ENCODE data around the gene LMAN2.
A peak's percentile ranks its signal among the peaks of the same experiment; 100 is the strongest.
"Not testable (repeated sequence)": the region's sequence is repeated elsewhere in the genome, so short reads cannot be mapped to it uniquely, and the experiment has no call there.

Gene LMAN2

DNA sequence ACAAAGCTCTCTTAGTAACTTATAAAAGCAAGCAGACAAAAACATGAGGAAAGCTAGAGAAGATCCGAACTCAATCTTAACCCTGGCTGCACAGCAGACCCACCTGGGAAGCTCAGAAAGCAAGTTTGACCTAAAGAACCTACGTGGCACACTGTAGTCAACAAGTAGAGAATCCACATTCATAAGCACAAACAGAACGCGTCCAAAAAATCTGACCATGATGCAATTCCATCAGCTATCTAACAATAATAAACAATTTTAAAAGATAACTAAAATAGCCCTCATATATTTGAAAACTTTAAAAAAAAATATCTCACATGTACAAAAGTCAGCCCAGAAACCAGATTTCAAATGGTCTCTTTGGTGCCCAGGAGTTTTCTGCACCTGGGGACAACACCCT lies 4.6 kb downstream of the LMAN2 start:
- DNase-seq (ENCODE audit: low spot score) = no peak

DNA sequence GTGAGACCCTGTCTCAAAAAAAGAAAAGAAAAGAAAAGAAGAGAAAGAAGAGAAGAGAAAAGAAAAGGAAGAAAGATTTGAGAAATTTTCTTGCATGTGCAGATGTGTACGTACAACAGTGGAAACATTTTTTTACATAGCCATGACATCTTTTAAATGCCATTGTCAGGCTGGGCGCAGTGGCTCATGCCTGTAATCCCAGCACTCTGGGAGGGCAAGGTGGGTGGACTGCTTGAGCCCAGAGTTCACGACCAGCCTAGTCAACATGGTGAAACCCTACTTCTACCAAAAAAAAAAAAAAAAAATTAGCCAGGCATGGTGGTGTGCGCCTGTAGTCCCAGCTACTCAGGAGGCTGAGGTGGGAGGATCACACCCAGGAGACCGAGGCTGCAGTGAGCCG lies 6.6 kb downstream of the LMAN2 start:
- DNase-seq (ENCODE audit: low spot score) = no peak

DNA sequence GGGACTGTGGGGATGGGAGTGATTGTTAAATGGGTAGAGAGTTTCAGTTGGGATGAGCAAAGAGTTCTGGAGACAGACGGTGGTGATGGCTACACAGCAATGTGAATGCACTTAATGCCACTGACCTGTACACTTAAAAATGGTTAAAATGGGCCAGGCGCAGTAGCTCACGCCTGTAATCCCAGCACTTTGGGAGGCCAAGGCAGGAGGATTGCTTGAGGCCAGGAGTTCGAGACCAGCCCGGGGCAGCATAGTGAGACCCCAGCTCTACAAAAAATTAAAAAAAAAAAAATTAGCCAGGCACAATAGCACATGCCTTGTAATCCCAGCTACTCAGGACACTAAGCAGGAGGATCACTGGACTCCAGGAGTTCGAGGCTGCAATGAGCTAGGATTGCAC lies 7.7 kb downstream of the LMAN2 start:
- no peak for DNase-seq (ENCODE audit: low spot score)

DNA sequence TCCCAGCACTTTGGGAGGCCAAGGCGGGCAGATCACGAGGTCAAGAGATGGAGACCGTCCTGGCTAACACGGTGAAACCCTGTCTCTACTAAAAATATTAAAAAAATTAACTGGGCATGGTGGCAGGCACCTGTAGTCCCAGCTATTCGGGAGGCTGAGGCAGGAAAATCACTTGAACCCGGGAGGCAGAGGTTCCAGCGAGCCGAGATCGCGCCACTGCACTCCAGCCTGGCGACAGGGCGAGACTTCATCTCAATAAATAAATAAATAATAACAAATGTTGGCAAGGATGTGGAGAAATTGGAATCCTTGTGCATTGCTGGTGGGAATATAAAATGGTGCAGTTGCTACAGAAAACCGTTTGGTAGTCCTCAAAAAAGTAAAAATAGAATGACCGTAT lies 8.5 kb downstream of the LMAN2 start:
- DNase-seq (ENCODE audit: low spot score) = not testable (repeated sequence)

DNA sequence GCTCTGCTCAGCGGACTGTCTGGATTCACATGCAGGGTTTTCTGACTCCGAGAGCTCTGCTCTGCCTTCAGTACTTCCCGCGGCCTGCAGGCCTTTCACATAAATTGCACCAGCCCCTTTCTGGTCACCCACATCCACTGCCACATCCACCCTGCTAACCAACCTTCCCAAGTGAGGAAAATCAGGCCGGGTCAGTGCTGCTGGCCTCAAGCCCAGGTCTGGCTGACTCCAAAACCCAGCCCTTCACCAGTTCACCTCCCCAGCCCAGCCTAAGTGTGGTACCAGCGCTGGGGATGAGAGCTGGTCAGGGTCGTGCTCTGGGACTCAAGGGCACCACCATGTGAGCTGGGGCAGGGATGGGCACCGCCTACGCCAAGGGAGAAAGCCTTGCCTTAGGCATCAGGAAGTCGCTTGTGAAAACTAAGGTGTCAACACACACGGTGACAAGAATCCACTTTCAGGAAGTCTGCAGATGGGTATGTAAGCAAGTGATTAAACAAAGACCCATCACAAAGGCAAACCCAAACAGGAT lies 12.3 kb downstream of the LMAN2 start:
- DNase-seq (ENCODE audit: low spot score) = no peak

DNA sequence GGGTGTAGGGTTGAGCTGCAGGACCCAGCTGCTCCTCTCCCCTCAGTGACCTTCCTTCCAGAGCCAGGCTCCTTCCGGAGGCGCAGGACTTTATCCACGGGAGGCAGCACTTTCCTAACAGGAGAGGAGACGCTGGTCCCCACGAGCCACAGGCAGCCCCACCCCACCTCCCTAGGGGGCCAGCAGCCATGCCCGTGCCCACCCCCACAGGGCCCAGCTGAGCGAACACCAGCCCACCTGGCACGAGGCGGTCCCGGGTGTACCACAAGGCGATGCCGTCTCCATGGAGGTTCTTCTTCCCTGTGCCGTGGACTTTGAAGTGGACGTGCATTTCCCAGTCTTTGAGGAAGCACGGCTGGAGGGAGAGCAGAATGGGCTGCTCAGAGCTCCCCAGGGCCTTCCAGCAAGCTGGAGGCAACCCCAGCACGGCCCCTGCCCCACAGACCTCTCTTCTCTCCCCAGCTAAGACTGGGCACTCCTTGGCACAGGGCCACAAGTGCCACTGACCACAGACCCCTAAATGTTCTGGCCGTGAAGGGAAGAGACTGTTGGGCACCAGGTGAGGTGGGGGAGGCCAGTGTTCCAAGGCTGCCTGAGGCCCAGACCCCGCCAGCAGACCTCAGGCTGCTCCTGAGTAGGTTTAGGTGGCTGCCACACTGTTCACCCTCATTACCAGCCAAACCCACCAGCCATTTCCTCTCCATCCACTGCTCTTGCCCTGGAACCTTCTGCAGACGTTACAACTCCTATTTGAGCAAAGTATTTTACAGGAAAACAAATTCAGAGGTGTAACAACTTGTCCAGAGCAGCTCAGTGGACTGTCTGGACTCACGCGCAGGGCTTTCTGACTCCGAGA lies 13.0 kb downstream of the LMAN2 start:
- no peak for DNase-seq (ENCODE audit: low spot score)

DNA sequence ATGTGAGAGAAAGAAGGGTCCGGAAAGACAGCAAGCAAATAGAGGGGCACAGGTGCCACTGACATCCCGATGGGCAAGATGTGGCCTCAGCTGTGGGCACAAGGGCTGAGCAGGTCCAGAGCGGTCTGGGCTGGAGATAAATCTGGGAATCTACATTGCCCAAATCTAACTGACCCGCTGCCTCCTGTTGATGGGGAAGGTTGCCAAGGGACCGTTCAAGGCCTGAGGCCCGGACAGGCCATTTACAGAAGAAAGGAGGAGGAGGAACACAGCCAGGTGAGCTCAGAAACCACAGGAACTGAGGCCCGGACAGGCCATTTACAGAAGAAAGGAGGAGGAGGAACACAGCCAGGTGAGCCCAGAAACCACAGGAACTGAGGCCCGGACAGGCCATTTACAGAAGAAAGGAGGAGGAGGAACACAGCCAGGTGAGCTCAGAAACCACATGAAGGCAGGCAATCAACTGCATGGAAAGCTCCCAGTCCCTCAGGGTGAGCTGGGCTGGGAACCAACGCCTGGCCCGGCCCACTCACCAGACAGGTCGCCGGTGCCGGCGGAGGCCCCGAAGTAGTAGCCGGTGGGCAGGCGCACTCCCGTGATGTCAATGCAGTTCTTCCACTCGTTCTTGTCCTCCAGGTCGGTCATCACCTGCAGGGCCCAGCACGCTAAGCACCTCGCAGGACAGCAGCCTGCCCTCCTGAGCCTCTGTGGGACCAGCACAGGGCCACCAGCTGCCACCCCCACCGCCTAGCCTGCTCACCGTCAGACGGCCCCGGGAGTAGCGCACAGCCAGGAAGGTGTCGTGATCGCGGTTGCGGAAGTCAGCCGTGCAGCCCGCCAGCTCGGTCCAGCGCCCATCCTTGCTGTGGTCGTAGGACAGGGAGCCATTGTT lies 14.6 kb downstream of the LMAN2 start:
- DNase-seq (ENCODE audit: low spot score) = no peak

DNA sequence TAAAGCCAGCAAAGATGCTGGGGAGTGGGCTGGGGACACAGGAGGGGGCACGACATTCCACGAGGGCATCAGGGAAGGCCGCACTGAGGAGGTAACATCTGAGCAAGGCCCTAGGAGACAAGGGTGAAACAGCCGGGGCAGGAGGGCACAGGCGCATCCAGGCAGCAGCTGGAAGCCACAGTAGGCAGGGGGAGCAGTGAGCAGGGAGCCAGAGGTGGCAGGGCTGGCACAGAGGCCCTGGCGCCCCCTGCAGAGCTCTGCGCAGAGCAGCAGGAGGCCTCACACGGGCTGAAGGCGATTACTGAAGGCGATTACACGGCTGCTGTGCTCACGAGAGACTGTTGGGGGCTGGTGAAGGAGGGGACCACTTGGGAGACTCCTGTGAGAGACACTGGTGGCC lies 15.4 kb downstream of the LMAN2 start:
- peak; percentile 52 for DNase-seq (ENCODE audit: low spot score)

DNA sequence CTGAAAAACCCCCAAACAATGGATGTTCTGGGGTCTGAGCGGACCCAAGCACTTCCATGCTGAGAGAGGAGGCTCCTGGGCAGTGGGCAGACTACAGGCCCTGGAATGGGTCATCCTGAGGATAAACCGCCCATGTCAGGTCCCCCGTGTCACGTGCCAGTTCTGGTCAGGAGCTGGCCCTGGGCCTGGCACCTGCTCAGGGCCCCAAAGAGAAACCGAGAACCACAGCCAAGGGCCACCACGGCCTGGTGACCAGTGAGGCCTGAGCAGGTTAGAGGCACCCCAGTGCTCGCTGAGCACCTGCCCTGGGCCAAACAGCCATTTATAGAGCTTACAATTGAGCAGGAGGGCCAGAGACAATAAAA lies 15.8 kb downstream of the LMAN2 start:
- no peak for DNase-seq (ENCODE audit: low spot score)

DNA sequence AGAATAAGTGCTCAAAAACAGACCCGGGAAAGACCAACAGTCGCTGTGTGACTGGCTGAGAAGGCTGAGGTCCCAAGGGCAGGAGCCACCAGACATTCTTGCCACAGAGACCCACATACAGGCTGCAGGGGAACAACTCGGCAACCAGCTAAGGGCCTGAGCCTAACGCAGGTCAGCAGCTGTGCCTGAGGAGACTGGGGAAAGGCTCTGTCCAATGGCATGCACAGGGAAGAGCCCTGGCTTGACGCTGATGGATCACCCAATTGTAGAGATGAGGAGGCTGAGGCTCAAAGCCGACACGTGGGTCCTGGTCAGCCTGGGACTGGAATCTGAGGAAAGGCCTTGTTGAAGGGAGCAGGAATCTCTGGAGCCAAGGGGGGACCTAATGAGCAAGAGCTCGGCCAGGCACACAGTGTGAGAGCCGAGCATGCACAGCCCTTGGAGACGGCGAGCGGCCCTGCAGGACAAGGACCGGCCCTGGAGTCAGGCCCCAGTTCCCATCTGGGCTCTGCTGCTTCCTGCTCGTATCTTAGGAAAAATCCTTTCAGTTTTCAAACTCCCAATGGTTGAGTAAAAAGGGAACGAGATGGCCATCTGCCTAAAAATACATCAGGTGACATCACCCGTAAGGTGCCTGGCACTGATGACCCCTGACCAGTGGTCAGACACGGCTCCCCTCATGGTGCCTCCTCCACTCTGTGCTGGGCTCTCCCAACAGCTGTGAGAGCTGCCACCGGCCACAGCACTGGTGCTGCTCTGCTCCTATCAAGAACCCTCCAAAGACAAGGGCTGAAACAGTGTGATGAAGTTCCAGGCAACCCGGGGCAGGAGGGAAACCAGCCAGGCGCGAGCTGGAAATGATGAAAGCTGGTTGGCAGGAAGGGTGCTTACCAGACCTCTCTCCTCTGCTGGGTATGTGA lies 16.4 kb downstream of the LMAN2 start:
- DNase-seq (ENCODE audit: low spot score) = no peak

DNA sequence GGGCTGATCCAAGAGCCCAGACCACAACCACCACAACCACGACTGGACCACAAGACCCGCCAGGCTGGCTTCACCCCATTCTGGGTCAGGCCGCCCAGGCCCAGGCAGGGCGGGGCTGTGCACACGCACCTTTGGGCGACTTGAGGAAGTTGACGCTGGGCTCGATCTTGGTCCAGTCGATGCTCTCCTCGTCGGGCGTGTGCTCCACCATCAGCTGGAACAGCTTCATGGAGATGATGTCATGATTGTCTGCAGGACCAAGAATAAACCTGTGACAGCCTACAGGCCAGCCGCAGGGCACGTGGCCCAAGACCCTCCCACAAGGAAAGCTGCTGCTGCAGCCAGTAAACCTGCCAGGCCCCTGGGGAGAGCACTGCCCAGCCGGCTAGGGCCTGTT lies 17.3 kb downstream of the LMAN2 start:
- DNase-seq (ENCODE audit: low spot score) = no peak

DNA sequence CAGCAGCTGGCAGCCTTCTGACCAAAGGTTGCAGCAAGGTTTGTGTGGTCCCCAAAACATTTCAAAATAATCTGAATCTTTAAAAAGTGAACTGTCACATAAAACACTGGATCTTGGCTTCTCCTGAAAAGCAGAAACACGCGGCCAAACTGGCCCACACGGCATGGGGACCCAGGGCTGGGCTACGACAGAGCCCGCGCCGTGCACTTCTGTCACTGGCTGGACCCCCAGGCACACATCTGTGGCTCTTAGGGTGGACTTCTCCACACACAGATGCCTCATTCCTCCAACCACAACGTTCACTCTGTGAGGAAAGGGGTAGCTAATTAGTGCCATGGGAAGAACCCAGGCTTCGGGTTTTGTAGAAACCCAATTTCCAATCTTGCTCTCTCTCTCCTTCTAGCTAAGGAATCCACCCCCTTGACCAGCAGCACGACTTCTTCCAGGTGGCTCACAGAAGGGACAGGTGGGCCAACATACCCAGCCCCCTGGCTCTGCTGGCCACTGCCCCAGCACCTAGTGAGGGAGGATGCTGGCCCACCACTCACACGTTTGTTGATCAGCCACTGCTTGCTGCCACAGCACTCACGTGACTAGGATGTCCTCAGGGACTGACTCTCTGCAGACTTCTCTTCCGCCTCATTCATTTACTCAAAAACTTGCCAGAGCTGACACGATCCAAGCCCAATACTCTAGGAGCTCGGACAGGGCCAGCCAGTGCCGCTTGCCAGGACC lies 17.9 kb downstream of the LMAN2 start:
- DNase-seq (ENCODE audit: low spot score) = no peak

DNA sequence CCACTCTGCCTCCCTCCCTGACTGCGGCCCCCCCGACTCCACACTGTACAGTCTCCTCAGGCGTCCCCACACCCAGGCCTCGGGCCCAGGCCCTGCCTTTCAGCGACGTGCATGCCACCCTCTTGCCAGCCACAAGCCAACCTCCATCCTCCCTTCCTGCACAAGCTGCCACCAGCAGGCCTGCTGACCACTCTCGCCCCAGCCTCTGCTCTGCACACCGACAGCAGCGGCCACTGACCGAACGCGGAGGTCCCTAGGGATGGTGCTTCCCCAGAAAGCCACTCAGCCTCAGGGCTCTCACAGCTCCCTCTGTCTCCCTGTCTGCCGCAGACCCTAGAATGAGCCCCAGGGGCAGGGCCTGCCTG lies 18.6 kb downstream of the LMAN2 start:
- DNase-seq (ENCODE audit: low spot score) = no peak

DNA sequence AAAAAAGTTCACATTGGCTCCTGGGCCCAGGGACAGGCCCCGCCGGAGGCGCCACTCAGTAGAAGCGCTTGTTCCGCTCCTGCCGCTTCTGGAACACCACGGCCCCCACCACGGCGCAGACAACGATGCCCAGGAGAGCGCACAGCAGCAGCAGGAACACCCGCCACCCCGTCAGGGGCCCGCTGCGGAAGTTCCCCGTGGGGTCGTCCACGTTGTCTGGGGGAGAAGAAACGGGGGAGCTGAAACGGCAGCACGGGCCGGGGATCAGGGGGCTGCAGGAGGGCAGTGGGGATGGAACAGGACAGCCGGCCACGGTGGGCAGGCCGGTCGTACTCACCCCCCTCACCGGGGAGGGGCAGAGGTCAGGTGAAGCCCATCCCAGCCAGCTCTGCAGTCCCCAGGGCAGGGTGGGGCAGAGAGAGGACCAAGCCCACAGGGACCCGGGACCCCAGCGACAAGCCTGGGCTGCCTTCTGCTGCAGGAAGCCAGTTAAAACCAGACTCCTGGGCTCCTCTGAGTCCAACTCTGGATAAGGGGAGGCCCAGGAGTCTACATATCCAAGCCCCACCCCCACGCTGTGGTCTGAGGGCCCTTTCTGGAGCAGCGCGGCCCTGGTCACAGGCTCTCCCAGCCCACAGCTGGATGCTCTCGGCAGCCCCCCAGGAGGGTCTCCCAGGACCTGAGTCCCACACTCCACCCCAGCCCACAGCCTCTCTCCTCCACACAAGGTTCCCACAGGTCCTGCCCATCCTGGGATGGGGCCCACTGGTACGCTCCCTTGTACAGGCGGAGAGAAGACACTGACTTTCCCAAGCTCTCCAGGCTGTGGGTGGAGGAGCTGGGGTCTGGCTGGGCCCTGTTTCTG lies 19.2 kb downstream of the LMAN2 start:
- no peak for DNase-seq (ENCODE audit: low spot score)

DNA sequence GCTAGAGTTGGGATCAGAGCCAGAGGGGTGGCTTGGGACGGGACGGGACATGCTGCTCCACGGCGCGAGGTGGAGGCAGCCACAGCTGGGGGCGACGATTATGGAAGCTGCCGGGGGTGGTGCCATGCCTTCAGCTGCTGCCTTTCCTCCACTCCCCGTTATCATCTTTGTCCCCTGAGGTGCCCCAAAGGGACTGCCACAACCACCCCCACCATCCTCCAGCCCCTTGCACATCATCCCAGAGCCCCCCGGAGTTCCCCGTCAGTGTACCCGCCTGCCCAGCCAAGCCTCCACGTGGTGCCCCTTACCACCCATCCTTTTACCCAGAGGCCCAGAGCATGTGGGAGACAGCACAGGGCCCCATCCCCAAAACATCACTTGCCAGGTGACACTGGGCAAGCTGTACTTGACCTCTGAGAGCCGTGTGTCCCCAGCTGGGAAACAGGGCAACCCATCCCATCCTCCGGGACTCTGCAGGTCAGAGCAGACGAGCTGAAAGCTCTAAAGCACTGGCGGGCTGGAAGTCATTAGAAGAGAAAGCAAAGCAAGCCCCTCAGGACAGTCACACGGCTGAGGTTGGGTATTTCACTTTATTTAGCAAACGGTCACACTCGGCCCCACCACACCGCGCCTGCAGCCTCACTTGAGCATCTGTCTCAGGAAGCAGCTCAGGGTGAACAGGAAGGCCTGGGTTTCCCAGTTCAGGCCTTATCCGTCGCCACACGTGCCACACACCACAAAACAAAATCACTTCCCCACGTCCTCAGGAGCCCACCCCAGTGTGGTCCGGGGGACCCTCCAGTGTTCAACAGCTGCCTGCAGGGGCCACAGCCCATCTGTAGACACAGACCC lies 20.3 kb downstream of the LMAN2 start:
- no peak for DNase-seq (ENCODE audit: low spot score)

DNA sequence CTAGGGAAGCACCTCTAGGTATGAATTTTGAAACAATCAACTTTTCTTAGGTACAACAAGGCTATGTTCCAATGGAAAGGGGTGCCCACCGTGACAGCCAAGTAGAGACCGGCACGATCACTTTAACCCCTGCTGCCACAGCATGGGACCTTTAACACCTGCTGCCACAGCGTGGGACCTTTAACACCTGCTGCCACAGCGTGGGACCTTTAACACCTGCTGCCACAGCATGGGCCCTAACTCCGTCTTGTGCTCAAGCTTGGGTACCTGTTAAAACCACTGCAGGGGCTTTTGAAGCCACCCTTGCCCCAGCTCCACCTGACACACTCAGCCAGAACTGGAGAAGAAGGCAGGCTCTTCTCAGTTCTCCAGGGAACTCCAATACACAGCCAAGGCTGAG lies 21.6 kb downstream of the LMAN2 start:
- DNase-seq (ENCODE audit: low spot score) = no peak

DNA sequence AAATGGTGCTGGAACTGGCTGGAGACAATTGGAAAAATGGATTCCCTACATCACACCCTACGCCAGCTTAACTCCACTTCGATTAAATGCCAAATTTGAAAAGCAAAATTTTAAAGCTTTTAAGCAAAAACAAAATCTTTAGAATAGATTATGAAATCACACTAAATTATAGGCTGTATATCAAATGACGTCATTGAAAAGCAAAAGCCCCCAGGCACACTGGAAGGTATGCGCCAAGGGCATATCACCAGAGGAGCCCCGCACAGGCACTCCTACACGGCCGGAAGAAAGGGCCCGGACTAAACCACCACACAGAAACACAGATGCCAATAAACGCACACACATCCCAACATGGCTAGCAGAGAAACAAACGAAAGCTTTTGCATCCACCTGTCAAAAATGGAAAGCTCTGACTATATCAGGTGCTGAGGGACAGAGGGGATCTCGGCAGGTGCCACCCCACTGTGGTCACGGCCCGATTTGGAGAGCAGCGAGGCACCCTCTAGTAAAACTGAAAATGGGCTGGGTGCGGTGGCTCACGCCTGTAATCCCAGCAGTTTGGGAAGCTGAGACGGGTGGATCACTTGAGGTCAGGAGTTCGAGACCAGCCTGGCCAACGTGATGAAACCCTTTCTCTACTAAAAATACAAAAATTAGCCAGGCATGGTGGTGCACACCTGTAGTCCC lies 22.8 kb downstream of the LMAN2 start:
- DNase-seq (ENCODE audit: low spot score) = no peak

DNA sequence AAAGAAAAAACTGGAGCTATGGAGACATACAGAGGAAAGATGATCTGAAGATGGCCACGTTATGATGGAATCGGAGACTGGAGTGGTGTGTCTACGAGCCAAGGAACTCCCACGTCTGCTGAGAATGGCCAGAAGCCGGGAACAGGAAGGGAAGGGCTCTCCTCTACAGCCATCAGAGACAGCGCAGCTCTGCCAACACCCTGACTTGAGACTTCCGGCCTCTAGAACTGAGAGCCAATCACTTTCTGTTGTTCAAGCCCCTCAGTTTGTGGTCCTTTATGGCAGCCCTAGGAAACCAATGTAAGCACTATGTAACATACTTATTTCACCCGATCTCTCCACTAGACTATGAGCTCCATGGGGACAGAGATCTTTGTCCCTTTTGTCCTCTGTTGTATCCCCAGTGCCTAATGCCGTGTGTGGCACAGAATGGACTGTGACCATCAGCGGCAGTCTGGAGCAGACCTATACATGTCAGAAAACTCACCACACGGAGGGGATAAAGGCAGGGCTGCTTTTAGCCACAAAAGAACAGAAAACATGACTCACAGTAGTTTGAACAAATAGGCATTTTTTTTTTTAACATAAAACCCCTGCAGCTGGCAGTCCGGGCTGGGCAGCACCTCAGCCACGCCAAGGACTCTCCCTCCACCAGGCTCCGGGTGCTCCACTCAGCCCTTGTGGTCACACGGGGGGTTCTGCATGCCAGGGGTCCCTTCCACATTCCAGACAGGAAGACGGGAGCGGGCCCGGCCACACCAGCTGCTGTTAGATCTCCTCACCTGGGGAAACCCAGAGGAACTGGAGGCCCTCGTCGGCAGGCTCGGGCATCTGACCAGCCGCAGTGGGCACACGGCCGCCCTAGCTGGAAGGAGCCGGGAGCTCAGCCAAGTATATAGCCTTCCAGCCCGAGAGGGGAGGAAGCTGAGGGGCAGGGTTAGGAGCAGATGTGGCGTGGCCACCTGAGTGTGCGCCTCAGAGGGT lies 23.6 kb downstream of the LMAN2 start:
- DNase-seq (ENCODE audit: low spot score) = no peak

All from HuH-7 (cell line).